ENCODE measurements around the gene PATJ.
"Not testable (repeated sequence)": the region's sequence is repeated elsewhere in the genome, so short reads cannot be mapped to it uniquely, and the experiment has no call there.

The PATJ gene

GRCh38 chr1:61825393-61825792 lies 83.1 kb downstream of the PATJ start:
- DNase-seq (ENCODE audit: extremely low read depth, low read depth) = no peak
- no peak overlapping the region for H3K4me3 ChIP-seq (replicated peaks; ENCODE audit: low read depth, low read length)
- TF ChIP-seq, protein P1, sequence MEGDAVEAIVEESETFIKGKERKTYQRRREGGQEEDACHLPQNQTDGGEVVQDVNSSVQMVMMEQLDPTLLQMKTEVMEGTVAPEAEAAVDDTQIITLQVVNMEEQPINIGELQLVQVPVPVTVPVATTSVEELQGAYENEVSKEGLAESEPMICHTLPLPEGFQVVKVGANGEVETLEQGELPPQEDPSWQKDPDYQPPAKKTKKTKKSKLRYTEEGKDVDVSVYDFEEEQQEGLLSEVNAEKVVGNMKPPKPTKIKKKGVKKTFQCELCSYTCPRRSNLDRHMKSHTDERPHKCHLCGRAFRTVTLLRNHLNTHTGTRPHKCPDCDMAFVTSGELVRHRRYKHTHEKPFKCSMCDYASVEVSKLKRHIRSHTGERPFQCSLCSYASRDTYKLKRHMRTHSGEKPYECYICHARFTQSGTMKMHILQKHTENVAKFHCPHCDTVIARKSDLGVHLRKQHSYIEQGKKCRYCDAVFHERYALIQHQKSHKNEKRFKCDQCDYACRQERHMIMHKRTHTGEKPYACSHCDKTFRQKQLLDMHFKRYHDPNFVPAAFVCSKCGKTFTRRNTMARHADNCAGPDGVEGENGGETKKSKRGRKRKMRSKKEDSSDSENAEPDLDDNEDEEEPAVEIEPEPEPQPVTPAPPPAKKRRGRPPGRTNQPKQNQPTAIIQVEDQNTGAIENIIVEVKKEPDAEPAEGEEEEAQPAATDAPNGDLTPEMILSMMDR (IDR thresholded peaks at IDR 0.05; ENCODE audit: low read depth, low read length, missing control alignments) = no peak

DNA sequence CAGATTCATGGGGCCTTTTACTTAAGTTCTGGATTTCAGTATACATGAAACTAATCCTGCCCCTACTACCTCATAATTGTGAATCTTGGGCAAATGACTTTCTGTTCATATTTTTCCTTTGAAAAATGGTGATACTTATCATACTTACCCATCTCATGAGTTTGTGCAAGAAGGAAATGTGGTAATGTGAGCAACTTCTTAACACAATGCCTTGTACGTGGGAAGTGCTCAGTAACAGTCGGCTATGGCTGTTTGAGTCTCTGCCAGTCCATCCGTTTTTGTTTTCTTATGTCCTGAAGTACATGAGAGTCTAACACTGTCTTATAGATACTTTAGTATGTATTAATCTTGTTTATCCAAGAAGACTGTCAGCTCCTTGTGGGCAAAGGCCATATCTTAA lies 86.5 kb downstream of the PATJ start:
- TF ChIP-seq, protein P1 (IDR thresholded peaks at IDR 0.05; ENCODE audit: low read depth, low read length, missing control alignments) = no peak
- no peak overlapping the region for H3K4me3 ChIP-seq (replicated peaks; ENCODE audit: low read depth, low read length)
- DNase-seq (ENCODE audit: extremely low read depth, low read depth) = no peak

GRCh38 chr1:61836649-61837048 lies 94.4 kb downstream of the PATJ start:
- TF ChIP-seq, protein P1 (IDR thresholded peaks at IDR 0.05; ENCODE audit: low read depth, low read length, missing control alignments) = no peak
- H3K4me3 ChIP-seq (replicated peaks; ENCODE audit: low read depth, low read length) = no peak overlapping the region

DNA sequence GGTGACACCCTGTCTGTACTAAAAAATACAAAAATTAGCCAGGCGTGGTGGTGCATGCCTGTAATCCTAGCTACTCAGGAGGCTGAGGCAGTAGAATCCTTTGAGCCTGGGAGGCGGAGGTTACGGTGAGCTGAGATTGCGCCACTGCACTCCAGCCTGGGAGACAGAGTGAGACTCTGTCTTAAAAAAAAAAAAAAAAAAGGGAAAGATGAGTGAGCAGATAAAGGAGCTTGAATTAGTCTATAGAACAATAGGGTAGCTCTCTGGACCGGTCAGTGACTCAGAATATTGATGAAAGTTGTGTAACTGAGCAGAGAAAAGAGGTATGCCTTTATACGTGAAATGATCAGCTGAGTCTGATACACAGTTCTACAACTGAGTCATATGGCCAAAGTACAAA lies 95.3 kb downstream of the PATJ start:
- DNase-seq (ENCODE audit: extremely low read depth, low read depth); H3K4me3 ChIP-seq (replicated peaks; ENCODE audit: low read depth, low read length): not testable (repeated sequence)

More at GRCh38 chr1:61836649-61837048, 94.4 kb downstream of the PATJ start:
- no peak for DNase-seq (ENCODE audit: extremely low read depth, low read depth)

GRCh38 chr1:61839679-61840078 lies 97.4 kb downstream of the PATJ start:
- H3K4me3 ChIP-seq (replicated peaks; ENCODE audit: low read depth, low read length) = no peak overlapping the region
- TF ChIP-seq, protein P1 (IDR thresholded peaks at IDR 0.05; ENCODE audit: low read depth, low read length, missing control alignments) = no peak
- no peak for DNase-seq (ENCODE audit: extremely low read depth, low read depth)

DNA sequence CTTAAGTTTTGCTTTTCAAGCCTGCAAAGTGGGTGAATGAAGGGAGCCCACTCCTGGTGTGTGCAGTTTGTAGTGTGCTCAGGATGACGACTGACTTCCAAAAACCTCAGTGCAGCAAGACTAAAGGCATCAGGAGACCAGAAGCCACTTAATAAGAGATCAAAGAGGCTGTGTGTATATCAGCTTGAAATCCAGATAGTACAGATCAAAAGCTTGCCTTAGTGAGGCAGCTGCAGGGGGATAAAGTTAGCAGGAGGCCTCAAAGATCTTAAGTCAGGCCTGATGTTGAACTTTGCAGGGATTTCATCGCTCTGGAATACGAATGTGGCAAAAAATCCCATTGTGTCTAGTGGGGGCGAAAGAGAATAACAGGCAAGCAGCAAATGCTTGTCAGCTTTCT lies 99.8 kb downstream of the PATJ start:
- H3K4me3 ChIP-seq (replicated peaks; ENCODE audit: low read depth, low read length) = no peak overlapping the region
- no peak for DNase-seq (ENCODE audit: extremely low read depth, low read depth)
- TF ChIP-seq, protein P1 (IDR thresholded peaks at IDR 0.05; ENCODE audit: low read depth, low read length, missing control alignments) = no peak

GRCh38 chr1:61842863-61843514 lies 100.7 kb downstream of the PATJ start:
- no peak for DNase-seq (ENCODE audit: extremely low read depth, low read depth)
- H3K4me3 ChIP-seq (replicated peaks; ENCODE audit: low read depth, low read length) = no peak overlapping the region
- TF ChIP-seq, protein P1 (IDR thresholded peaks at IDR 0.05; ENCODE audit: low read depth, low read length, missing control alignments) = peak; percentile 17

All from HFF-Myc (cell line).